GM23338 (cell line): ENCODE data around the gene OSER1. TPM values are rescaled to one million over a fixed set of nuclear protein-coding genes. Genes with fewer than 3 reads are reported as not detected.
"Not testable (repeated sequence)": the region's sequence is repeated elsewhere in the genome, so short reads cannot be mapped to it uniquely, and the experiment has no call there.

Source experiments
- ATAC-seq: fragments of 200-7000 bp; cut with Tn5 transposase; 3 replicates; pipeline ENCODE4 v1.9.1; 2020
- DNase-seq: peaks from one replicate; pipeline ENCODE4 v3.0.0-alpha.2; 2015; ENCODE audit warnings: low spot score
- H2AFZ ChIP-seq: fragments of 200-600 bp; sonication (generic); 2 replicates; pipeline ENCODE4 v1.8.0; 2016; ENCODE audit warnings: antibody characterized with exemption, mild to moderate bottlenecking, moderate library complexity
- H3F3A ChIP-seq: fragments of 200-600 bp; sonication (generic); replicated peaks from 2 replicates; pipeline ENCODE4 v1.8.0; 2017; ENCODE audit warnings: antibody characterized with exemption, mixed run types, low read depth
- H3K27ac ChIP-seq: fragments of 200-600 bp; sonication (generic); 2 replicates; pipeline ENCODE4 v1.6.1; 2016; ENCODE audit warnings: low read depth
- H3K27me3 ChIP-seq: fragments of 200-600 bp; sonication (generic); 2 replicates; pipeline ENCODE4 v1.8.0; 2016; ENCODE audit warnings: mild to moderate bottlenecking, mixed run types, moderate library complexity; ENCODE audit not compliant: insufficient read depth
- H3K36me3 ChIP-seq: fragments of 200-600 bp; sonication (generic); 2 replicates; pipeline ENCODE4 v1.8.0; 2016; ENCODE audit warnings: mild to moderate bottlenecking; ENCODE audit not compliant: insufficient read depth
- H3K4me1 ChIP-seq: fragments of 200-600 bp; sonication (generic); 2 replicates; pipeline ENCODE4 v1.8.0; 2016; ENCODE audit warnings: mild to moderate bottlenecking, moderate library complexity; ENCODE audit not compliant: insufficient read depth
- H3K4me2 ChIP-seq: fragments of 200-600 bp; sonication (generic); 2 replicates; pipeline ENCODE4 v1.7.1; 2017; ENCODE audit warnings: mixed run types
- H3K4me3 ChIP-seq: fragments of 200-600 bp; sonication (generic); 2 replicates; pipeline ENCODE4 v1.6.1; 2016; ENCODE audit warnings: mixed run types
- H3K79me2 ChIP-seq: fragments of 200-600 bp; sonication (generic); replicated peaks from 2 replicates; pipeline ENCODE4 v1.8.0; 2017; ENCODE audit warnings: mild to moderate bottlenecking; ENCODE audit not compliant: insufficient read depth
- H3K9me2 ChIP-seq: fragments of 200-600 bp; sonication (generic); 2 replicates; pipeline ENCODE4 v1.8.0; 2017; ENCODE audit not compliant: insufficient read depth
- H4K20me1 ChIP-seq: fragments of 200-600 bp; sonication (generic); replicated peaks from 2 replicates; pipeline ENCODE4 v1.8.0; 2017; ENCODE audit warnings: mild to moderate bottlenecking; ENCODE audit not compliant: insufficient read depth
- H3K27ac Mint-ChIP-seq: 2 replicates; pipeline ENCODE4 v1.8.0; 2020; ENCODE audit warnings: inconsistent platforms, mild to moderate bottlenecking, moderate library complexity, mixed read lengths
- H3K27me3 Mint-ChIP-seq: 3 replicates; pipeline ENCODE4 v1.8.0; 2022; ENCODE audit warnings: low read depth, mild to moderate bottlenecking, moderate library complexity, mixed read lengths, inconsistent platforms; ENCODE audit not compliant: insufficient read depth, poor library complexity
- H3K36me3 Mint-ChIP-seq: 3 replicates; pipeline ENCODE4 v1.8.0; 2021; ENCODE audit warnings: low read depth, mild to moderate bottlenecking, inconsistent platforms, moderate library complexity, mixed read lengths
- H3K4me1 Mint-ChIP-seq: 3 replicates; pipeline ENCODE4 v1.8.0; 2020; ENCODE audit warnings: mild to moderate bottlenecking, inconsistent platforms, mixed read lengths
- H3K4me3 Mint-ChIP-seq: 3 replicates; pipeline ENCODE4 v1.8.0; 2021; ENCODE audit warnings: moderate library complexity, mild to moderate bottlenecking, inconsistent platforms, mixed read lengths
- H3K9me3 Mint-ChIP-seq: 3 replicates; pipeline ENCODE4 v1.8.0; 2020; ENCODE audit warnings: moderate library complexity, mild to moderate bottlenecking, inconsistent platforms, mixed read lengths
- ETS1 ChIP-seq: IDR thresholded peaks from 2 replicates; pipeline ENCODE4 v1.6.1; 2016; ENCODE audit warnings: antibody characterized with exemption
- EZH2phosphoT487 ChIP-seq: fragments of 200-600 bp; sonication (generic); IDR thresholded peaks from one replicate; pipeline ENCODE4 v1.8.1; 2018; ENCODE audit warnings: antibody characterized with exemption; ENCODE audit not compliant: unreplicated experiment
- NANOG ChIP-seq: IDR thresholded peaks from 2 replicates; pipeline ENCODE4 v1.6.1; 2016; ENCODE audit warnings: antibody characterized with exemption, borderline replicate concordance
- ZNF462 ChIP-seq: fragments of 250-450 bp; sonication (Bioruptor Pico); IDR thresholded peaks from 2 replicates; pipeline ENCODE4 v1.5.0; 2020; ENCODE audit warnings: mild to moderate bottlenecking, moderate library complexity
- polyA plus RNA-seq: library from polyadenylated mRNA; unstranded; fragments of >200 nt; fragmentation: Nextera tagmentation; extraction: Ambion mirVana; gene quantifications from 2 replicates; pipeline ENCODE4 v1.2.1, GENCODE V29; 2016
- total RNA-seq: library from RNA; depleted of rRNA; stranded (reverse); fragments of >200 nt; shearing (Covaris generic); gene quantifications from 2 replicates; pipeline ENCODE4 v1.2.3, GENCODE V29; 2014

The OSER1 gene
- total and polyA plus RNA-seq, 2 experiments from 2014 or later = 25.2 to 31.1 TPM

GRCh38 chr20:44241796-44242195, 31.2 kb upstream of the OSER1 start (continued):
- TF ChIP-seq ZNF462 (CRISPR knock-in tag) (no peak), ETS1 (no peak), NANOG (no peak), EZH2phosphoT487 (no peak)

GRCh38 chr20:44236840-44237239, 26.3 kb upstream of the OSER1 start:
- not testable (repeated sequence) for H3K4me3 Mint-ChIP-seq, H3K27ac Mint-ChIP-seq, H3K27me3 Mint-ChIP-seq, H3K4me3 ChIP-seq, H4K20me1 ChIP-seq, H3K9me3 Mint-ChIP-seq, H3K36me3 Mint-ChIP-seq, H3K4me2 ChIP-seq, ATAC-seq, H3K4me1 ChIP-seq, H3K27me3 ChIP-seq, H3K36me3 ChIP-seq, DNase-seq, H3K79me2 ChIP-seq, H3K4me1 Mint-ChIP-seq, H3K9me2 ChIP-seq, H2AFZ ChIP-seq, H3F3A ChIP-seq, H3K27ac ChIP-seq
